ENCODE measurements around the gene FAM20C. TPM values are rescaled to one million over a fixed set of nuclear protein-coding genes. Genes with fewer than 3 reads are reported as not detected.

FAM20C gene
- total RNA-seq, 3 donors from 2014 or later (not counting 1 experiment from before 2014, with no cell fraction given), result 1.2 to 8.6 (median 3.9) TPM

DNA sequence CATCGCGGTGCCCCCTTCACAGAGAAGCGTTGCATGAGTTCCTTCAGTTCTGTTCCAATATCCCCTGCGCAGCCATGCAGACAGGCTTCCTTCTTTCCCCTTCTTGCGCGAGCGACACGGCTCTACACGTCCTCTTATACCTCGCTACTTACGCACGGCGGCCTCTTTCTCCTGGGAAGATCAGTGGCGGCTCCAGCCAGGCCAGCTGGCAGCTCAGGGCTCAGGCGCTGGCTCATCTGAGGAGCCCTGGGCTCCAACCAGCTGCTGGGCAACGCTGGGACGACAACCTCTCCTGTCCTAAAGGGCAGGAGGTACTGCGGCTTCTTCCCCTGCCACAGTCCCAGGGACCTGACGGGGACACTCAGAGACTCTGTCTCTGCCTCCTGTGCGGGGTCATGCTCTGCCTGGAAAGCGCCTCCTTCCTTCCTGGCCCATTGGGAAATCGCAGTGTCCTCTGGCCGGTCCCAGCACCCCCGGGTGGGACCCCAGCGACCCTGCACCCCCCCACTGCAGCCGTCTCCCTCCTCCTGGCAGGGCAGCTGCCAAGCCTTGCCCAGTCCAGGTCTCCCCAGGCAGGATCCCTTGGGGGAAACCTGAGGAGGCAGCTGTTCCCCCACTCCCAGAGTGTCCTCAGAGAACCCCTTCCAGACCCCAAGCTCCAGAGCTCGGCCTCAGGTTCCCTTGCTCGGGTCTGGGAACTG lies 5.0 kb upstream of the FAM20C start:
- Histone ChIP-seq H3K4me1 (ENCODE audit: control insufficient read depth, insufficient read depth, low read length) (peaks cover 4% of the 10 kb centered on the region), H3K27me3 (ENCODE audit: control insufficient read depth, insufficient read depth, low read length) (peaks cover 5% of the 10 kb centered on the region), H3K4me3 (ENCODE audit: low read length) (no peak overlapping the region), H3K36me3 (ENCODE audit: control insufficient read depth, insufficient read depth, low read length) (no peaks in the 10 kb centered on the region), H3K9me3 (ENCODE audit: control insufficient read depth, insufficient read depth, low read length) (no peaks in the 10 kb centered on the region), H3K27ac (ENCODE audit: low read length) (no peak overlapping the region)
- Mint-ChIP-seq H3K36me3 (no peaks in the 10 kb centered on the region), H3K4me1 (peaks cover 0 to 4% of the 10 kb centered on the region in 2 donors), H3K27me3 (ENCODE audit: low read depth in 2 of 2) (peaks cover 0 to 22% of the 10 kb centered on the region in 2 donors), H3K27ac (no peak overlapping the region), H3K4me3 (no peak overlapping the region), H3K9me3 (no peaks in the 10 kb centered on the region)
- TF ChIP-seq, protein P1, sequence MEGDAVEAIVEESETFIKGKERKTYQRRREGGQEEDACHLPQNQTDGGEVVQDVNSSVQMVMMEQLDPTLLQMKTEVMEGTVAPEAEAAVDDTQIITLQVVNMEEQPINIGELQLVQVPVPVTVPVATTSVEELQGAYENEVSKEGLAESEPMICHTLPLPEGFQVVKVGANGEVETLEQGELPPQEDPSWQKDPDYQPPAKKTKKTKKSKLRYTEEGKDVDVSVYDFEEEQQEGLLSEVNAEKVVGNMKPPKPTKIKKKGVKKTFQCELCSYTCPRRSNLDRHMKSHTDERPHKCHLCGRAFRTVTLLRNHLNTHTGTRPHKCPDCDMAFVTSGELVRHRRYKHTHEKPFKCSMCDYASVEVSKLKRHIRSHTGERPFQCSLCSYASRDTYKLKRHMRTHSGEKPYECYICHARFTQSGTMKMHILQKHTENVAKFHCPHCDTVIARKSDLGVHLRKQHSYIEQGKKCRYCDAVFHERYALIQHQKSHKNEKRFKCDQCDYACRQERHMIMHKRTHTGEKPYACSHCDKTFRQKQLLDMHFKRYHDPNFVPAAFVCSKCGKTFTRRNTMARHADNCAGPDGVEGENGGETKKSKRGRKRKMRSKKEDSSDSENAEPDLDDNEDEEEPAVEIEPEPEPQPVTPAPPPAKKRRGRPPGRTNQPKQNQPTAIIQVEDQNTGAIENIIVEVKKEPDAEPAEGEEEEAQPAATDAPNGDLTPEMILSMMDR (IDR thresholded peaks at IDR 0.05), result no peak
- WGBS (ENCODE audit: insufficient coverage), result 88% methylated on average over 28 of the region's 28 CpGs
- no peak for DNase-seq
- intact Hi-C loops (cut with micrococcal nuclease), result no loop called here
- no peak for ATAC-seq

DNA sequence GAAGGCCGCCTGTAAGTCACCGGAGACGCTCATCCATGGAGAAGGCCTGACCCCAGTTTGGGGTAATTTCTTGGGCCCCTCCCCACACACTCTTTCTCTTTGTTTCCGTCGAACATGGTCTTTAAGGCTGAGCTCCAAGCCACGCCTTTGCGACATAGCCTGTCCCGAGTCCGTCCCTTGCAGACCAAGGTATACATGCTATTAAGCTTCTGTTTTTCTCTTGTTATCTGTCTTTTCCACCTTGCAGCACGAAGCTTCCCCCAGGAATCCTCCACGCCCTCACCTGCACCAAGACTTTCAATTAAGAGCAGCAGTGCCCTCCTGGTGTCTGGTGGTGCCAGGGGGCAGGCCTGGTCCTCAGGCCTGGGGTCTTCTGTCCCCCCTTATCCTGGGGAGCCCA lies 4.2 kb upstream of the FAM20C start:
- WGBS (ENCODE audit: insufficient coverage), result 92% methylated on average over 11 of the region's 11 CpGs
- Histone ChIP-seq H3K9me3 (ENCODE audit: control insufficient read depth, insufficient read depth, low read length) (no peaks in the 10 kb centered on the region), H3K27me3 (ENCODE audit: control insufficient read depth, insufficient read depth, low read length) (peaks cover 5% of the 10 kb centered on the region), H3K27ac (ENCODE audit: low read length) (no peak overlapping the region), H3K4me3 (ENCODE audit: low read length) (no peak overlapping the region), H3K36me3 (ENCODE audit: control insufficient read depth, insufficient read depth, low read length) (no peaks in the 10 kb centered on the region), H3K4me1 (ENCODE audit: control insufficient read depth, insufficient read depth, low read length) (peaks cover 4% of the 10 kb centered on the region)
- no peak overlapping the region for H3K27ac Mint-ChIP-seq
- no peaks in the 10 kb centered on the region for H3K36me3 Mint-ChIP-seq
- TF ChIP-seq, protein P1 (IDR thresholded peaks at IDR 0.05), result no peak
- H3K4me3 Mint-ChIP-seq, result no peak overlapping the region
- H3K9me3 Mint-ChIP-seq, result no peaks in the 10 kb centered on the region
- DNase-seq (no peak), ATAC-seq (no peak)
- intact Hi-C loops (cut with micrococcal nuclease), result no loop called here
- peaks cover 0 to 22% of the 10 kb centered on the region in 2 donors for H3K27me3 Mint-ChIP-seq (ENCODE audit: low read depth in 2 of 2)
- peaks cover 0 to 4% of the 10 kb centered on the region in 2 donors for H3K4me1 Mint-ChIP-seq

DNA sequence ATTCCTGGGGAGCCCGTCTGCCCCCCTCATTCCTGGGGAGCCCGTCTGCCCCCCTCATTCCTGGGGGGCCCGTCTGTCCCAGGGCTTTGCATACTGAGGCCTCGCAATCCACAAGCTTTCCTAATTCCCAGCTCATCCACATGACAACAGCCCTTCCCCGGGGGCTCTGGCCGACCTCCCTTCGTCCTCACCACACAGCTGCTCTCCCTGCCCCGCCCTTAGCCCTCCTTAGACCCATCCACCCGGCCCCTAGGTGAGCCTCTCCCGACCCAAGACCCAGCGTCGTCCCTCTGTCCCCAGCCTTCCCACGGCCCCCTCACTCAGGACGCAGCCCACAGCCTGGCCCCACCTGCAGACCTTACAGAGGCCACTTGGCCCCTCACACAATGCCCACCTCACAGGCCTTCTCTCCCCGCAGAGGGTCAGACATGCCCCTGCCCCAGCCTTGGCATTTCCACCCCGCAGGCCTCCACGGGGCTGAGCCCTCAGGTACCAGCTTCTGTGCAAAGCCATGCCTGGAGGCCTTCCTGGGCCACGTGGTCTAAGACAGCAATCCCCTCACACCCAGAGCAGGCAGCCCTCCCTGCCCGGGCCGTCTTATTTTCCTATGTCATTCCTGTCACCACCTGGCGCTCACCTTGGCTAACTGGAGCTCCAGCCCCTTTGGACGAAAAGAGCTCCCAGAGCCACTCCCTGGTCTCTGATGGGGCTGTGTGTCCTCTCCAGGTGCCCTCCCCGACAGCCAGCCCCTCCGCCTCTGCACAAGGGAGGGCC lies 3.5 kb upstream of the FAM20C start:
- Mint-ChIP-seq H3K4me1 (peaks cover 0 to 4% of the 10 kb centered on the region in 2 donors), H3K36me3 (no peaks in the 10 kb centered on the region), H3K9me3 (no peaks in the 10 kb centered on the region), H3K27me3 (ENCODE audit: low read depth in 2 of 2) (peaks cover 0 to 26% of the 10 kb centered on the region in 2 donors), H3K27ac (no peak overlapping the region), H3K4me3 (no peak overlapping the region)
- 82% methylated on average over 24 of the region's 24 CpGs for WGBS (ENCODE audit: insufficient coverage)
- Histone ChIP-seq H3K36me3 (ENCODE audit: control insufficient read depth, insufficient read depth, low read length) (no peaks in the 10 kb centered on the region), H3K4me1 (ENCODE audit: control insufficient read depth, insufficient read depth, low read length) (peaks cover 4% of the 10 kb centered on the region), H3K9me3 (ENCODE audit: control insufficient read depth, insufficient read depth, low read length) (no peaks in the 10 kb centered on the region), H3K27me3 (ENCODE audit: control insufficient read depth, insufficient read depth, low read length) (peaks cover 5% of the 10 kb centered on the region), H3K27ac (ENCODE audit: low read length) (no peak overlapping the region), H3K4me3 (ENCODE audit: low read length) (no peak overlapping the region)
- intact Hi-C loops (cut with micrococcal nuclease), result no loop called here
- ATAC-seq (no peak), DNase-seq (no peak)
- TF ChIP-seq, protein P1 (IDR thresholded peaks at IDR 0.05), result no peak

Measured in natural killer cell (primary cell).